Stimulated activated CD8-positive, alpha-beta memory T cell treated with anti-CD3 and anti-CD28 coated beads, Interleukin-12 subunit alpha, Interleukin-12 subunit beta, amount 100 ng/mL, for 1 hour (primary cell): ENCODE measurements around the gene HDAC6.
"Not testable (repeated sequence)": the region's sequence is repeated elsewhere in the genome, so short reads cannot be mapped to it uniquely, and the experiment has no call there.

Experiments used
- DNase-seq: peaks from one replicate; pipeline ENCODE4 v3.0.0-alpha.2; 2020; ENCODE audit warnings: low read depth

HDAC6 gene

DNA sequence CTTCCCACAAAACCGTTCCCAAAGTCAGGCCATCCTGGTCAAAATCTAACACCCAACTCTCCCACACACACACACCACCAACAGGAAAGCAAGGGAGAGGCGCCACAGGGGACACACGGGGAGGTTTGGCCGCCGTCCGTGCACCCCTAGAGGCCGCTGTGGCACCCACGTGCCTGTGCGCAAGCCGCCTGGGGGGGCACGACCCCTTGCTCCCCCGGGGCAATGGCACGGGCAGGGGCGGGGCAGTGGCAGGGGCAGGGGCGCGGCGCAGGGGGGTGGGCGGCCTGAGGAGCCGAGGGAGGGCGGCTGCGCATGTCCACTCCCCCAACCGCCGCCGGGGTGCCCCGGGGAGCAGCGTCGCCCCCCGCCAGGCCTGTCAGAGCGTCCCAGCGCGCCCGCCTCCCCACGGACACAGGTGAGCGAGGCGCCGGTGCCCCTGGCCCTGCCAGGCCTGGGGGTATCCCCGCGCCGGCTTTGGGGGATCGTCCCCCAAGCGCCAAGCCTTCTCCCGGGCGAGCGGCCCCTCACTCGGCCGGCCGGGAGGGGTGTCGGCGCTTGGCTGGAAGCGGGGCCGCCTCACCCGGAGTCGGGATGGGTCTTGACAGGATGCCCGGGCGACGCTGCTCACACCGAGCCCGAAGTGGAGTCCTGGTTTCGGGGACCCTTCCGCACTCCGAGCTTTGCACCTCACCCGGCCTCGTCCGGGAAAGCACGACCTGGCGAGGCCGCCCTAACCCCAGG is 24.4 kb downstream of the HDAC6 start, which contains the start of gene ERAS:
ERAS (plus strand) TSS at position 379 of the 741 bp plus-strand sequence. CDS start 2,611 bp downstream, outside the sequence.
- no peak for DNase-seq

DNA sequence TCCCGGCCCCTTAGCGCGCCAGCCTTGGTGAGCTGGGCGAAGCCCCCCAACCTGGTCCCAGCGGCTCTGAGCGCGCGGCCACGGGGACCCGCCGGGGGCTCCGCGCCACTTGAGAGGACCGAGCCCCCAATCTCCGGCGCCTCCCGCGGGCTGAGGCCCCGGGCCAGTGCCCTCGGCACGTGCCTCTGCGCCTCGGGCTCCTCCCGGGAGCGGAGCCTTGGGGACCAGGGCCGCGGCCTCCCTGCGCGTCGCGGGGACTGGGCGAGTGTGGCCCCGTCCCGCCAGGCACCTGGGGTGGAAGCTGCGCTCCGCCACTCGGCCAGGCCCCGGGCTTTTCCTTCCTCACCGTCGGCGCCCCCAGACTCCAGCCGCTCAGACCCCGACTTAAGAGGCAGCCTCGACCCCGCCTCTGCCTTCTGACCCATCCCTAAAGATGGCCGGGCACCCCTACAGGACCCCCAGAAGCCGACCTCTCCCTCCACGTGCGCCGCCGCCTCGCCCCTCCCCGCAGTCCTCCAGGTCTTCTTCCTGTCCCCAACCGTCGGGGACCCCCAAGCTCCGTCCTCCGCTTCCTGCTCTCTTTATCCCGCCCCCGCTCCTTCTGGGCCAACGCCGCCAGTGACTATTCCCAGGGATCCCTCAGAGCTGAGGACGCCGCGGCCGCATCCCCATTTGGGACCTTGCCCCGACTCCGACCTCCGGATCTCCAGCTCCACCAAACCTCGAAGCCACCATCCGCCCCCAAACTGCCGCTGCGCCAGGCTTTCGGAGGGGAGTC is 25.2 kb downstream of the HDAC6 start:
- DNase-seq, result no peak

GRCh38 chrX:48827654-48827968 is 25.7 kb downstream of the HDAC6 start:
- DNase-seq, result no peak

DNA sequence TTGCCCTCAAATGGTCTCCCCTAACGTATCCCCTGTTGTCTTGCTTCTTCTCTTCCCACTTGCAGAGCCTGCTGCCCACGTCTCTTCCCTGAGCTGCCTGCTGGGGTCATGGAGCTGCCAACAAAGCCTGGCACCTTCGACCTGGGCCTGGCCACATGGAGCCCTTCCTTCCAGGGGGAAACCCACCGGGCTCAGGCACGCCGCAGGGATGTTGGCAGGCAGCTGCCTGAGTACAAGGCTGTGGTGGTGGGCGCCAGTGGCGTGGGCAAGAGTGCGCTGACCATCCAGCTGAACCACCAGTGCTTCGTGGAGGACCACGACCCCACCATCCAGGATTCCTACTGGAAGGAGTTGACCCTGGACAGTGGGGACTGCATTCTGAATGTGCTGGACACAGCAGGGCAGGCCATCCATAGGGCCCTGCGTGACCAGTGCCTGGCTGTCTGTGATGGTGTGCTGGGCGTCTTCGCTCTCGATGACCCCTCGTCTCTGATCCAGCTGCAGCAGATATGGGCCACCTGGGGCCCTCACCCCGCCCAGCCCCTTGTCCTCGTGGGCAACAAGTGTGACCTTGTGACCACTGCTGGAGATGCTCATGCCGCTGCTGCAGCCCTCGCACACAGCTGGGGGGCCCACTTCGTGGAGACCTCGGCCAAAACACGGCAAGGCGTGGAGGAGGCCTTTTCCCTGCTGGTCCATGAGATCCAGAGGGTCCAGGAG is 27.3 kb downstream of the HDAC6 start:
- no peak for DNase-seq

DNA sequence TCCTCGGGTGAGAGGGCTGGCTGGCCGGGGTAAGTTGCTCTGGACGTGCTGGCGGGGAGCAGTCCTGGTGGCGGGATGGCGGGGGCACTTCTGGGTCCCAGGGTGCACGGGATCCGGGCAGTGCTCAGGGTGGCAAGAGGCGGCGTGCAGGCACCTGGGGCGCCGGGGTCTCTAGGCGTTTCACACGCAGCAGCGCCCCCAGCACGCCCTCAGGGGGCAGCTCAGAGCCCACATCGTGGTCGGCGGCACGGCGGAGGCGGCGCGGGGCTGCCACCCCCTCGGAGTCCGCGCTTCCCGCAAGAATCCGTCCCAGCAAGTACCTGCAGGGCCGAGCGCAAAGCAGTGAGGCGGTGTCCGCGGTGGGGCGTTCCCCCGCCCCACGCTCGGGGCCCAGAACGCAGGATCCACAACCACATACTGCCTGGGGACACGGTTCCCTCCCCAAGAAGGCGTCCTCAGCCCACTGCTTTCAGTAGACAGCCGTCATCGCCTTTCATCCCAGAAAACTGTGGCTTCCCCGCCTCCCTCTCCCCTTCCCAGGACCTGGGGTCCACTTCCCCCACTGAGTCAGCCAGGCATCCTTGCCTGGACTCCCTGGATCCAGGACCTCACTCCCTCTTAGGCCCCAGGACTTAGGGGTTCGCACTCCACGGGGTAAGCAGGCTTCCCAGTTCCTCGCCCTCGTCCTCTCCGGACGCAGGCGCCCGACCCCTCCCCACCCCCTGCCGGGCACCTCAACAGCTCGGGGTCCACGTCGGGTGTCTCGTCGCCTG is 29.5 kb downstream of the HDAC6 start:
- DNase-seq, result no peak

DNA sequence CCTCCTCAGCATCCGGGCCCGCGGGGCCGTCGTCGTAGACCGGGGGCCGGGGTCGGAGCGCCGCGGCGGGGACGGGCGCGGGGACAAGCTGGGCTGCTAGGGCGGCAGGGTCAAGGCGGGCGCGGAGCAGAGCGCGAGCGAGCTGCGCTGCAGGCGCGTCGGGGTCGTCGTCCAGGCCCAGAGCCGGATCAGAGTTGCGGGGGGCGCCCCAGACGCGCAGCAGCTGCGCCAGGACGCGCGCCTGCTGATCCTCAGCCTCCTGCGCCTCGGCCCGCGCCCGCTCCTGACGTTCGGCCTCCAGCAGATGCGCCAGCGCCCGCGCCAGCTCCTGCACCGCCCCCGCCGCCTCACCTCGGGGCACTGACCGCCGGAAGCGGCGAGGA is 30.0 kb downstream of the HDAC6 start:
- DNase-seq, result no peak

GRCh38 chrX:48833542-48834138 is 31.8 kb downstream of the HDAC6 start:
- no peak for DNase-seq

DNA sequence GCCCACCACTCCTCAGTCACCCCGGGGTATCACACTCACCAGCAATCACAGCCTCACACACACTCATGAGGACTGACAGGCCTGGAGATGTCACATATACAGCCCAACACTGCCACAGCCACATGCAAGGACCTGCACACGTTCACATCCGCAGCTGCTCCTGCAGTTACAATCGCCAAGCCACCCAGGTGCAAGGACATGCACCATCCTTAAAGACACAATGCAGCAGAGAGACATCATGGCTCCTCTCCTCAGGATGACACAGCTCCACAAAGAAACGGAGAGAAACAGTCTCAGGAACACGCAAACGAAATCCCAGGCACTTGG is 32.5 kb downstream of the HDAC6 start:
- no peak for DNase-seq

DNA sequence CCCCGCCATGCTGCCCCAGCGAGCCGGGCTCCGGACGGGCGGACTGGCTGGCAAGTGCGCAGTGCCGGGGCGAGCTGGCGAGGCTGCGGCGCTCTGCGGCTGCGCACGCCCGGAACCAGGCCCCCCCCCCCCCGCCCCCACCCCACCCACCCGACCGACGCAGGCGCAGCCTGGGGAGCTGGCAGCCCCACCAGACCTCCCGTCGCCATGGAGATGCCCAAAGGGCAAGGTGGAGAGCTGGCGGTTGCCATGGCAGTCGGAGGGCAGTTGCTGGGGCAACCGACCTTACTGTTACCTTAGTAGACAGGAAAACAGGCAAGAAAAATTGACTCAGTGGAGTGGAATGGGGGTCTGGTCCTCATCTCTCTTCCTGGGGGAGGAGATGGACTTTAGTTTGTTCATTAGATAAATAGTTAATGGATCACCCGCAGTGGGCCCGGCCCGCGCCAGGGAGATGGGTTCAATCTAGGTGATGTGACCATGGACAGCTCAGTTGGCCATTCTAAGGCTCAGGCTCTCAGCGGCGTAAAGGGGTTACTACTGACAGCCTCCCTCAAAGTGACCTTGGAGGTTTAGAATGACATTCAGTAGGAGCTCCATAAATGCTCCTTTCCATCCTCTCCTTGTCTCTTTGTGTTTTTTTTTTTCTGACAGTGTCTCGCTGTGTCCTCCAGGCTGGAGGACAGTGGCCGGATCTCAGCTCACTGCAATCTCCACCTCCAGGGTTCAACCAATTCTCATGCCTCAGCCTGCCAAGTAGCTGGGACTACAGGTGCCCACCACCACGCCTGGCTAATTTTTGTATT is 33.9 kb downstream of the HDAC6 start, which contains the start of gene PCSK1N:
PCSK1N (minus strand) TSS at position 87 of the 806 bp plus-strand sequence; CDS start at position 9, 78 bp downstream.
- no peak for DNase-seq

GRCh38 chrX:48839686-48840085 is 37.8 kb downstream of the HDAC6 start:
- no peak for DNase-seq

GRCh38 chrX:48848847-48849246 is 47.0 kb downstream of the HDAC6 start:
- no peak for DNase-seq

- no peak for DNase-seq
Measured at GRCh38 chrX:48852857-48853256, 51.0 kb downstream of the HDAC6 start.

DNA sequence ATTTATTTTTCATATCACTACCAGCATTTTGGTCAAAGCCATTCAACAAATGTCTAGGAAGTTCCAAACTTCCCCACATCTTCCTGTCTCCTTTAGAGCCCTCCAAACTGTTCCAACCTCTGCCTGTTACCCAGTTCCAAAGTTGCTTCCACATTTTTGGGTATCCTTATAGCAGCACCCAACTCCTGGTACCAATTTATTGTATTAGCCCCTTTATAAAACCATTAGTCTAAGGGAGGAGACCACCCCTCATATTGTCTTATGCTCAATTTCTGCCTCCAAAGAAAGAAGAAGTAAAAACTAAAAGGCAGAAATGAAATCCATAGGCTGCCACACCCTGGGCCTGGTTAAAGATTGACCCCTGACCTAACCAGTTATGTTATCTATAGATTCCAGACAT is 51.6 kb downstream of the HDAC6 start:
- DNase-seq, result not testable (repeated sequence)

- not testable (repeated sequence) for DNase-seq
Measured at GRCh38 chrX:48854121-48854804, 52.4 kb downstream of the HDAC6 start.

- no peak for DNase-seq
Measured at GRCh38 chrX:48854898-48855297, 53.0 kb downstream of the HDAC6 start.

GRCh38 chrX:48864210-48864609 is 62.3 kb downstream of the HDAC6 start:
- DNase-seq, result no peak

GRCh38 chrX:48872017-48872416 is 70.2 kb downstream of the HDAC6 start:
- DNase-seq, result not testable (repeated sequence)
